HepG2 (cell line): ENCODE data around the gene FHIT.

ENCODE experiments used
- AKAP8 ChIP-seq: sonication (generic); formaldehyde crosslinking; IDR thresholded peaks from 2 replicates; pipeline ENCODE4 v1.5.1; 2020; ENCODE audit warnings: mild to moderate bottlenecking, missing genetic modification reagents
- ARNTL ChIP-seq: sonication (generic); formaldehyde crosslinking; IDR thresholded peaks from 2 replicates; pipeline ENCODE4 v1.4.0; 2020; ENCODE audit warnings: mild to moderate bottlenecking, missing genetic modification reagents
- BHLHE40 ChIP-seq: IDR thresholded peaks from 2 replicates; pipeline ENCODE4 v1.6.1; 2011; ENCODE audit warnings: low read length, improper control_type of control experiment
- CBX2 ChIP-seq, 2 experiments: fragments of 200-600 bp in 1 of 2; sonication (generic); formaldehyde crosslinking in 1 of 2; IDR thresholded peaks; 2 replicates each; pipeline versions ENCODE4 v1.7.0 to v1.8.1; 2018 to 2022; ENCODE audit warnings: low read depth in 2 of 2, low read length in 1 of 2, mild to moderate bottlenecking in 1 of 2, missing genetic modification reagents in 1 of 2
- RAD51 ChIP-seq: fragments of 450-650 bp; IDR thresholded peaks from 2 replicates; pipeline ENCODE4 v1.6.1; 2016; ENCODE audit warnings: borderline replicate concordance
- SMAD3 ChIP-seq: sonication (generic); formaldehyde crosslinking; IDR thresholded peaks from 2 replicates; pipeline ENCODE4 v1.4.0; 2020; ENCODE audit warnings: missing genetic modification reagents
- TF ChIP-seq, protein P1 (sequence below), 2 experiments: sonication (generic) in 1 of 2; formaldehyde crosslinking in 1 of 2; IDR thresholded peaks; 2 replicates each; pipeline versions ENCODE4 v1.4.0 to v1.6.1; 2016 to 2020; ENCODE audit warnings: borderline replicate concordance in 1 of 2, low read depth in 1 of 2, mild to moderate bottlenecking in 1 of 2, missing genetic modification reagents in 1 of 2

DNA sequence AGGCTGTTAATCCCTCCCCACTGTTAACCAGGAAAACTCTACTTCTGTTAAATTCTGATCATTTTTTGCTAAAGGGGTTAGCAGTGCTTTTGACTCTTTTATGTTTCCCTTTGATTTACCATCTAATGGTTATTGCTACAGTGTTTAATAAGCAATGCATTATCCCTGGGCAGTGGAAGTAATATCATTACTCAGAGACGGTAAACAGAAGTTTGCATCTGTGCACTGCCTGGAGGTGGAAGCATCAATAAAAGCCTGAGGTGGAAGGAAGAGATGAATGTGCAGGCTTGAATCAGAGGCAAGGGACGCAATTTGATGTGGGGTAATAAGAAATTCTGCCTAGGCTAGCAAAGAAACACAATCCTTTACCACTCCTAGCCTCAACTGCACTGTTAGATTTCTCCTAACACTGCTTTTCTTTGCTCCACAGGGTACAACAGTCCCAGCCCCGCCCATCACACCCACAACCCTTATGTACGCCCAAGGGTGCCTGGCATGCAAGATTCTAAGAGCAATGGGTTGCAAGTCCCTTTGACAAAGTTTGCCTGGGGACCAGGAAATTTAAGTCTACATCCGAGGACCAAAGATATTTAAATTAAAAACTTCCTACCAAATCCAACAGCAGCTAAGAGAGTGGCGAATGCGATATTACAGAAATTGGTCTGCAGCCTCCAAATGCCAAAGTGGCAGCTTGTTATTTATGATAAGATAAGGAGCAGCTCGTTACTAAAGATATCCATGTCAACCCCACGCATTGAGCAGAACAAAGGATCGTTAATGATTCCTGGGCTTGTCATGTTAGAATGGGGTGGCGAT, 261.4 kb downstream of the FHIT start:
- TF ChIP-seq CBX2 (IDR thresholded peaks at IDR 0.05; ENCODE audit: low read depth, low read length) (no peak), CBX2 (CRISPR knock-in tag; IDR thresholded peaks at IDR 0.05; ENCODE audit: low read depth) (no peak), SMAD3 (no peak), BHLHE40 (no peak), RAD51 (no peak), ARNTL (CRISPR knock-in tag) (no peak), AKAP8 (CRISPR knock-in tag) (no peak)
- TF ChIP-seq, protein P1, sequence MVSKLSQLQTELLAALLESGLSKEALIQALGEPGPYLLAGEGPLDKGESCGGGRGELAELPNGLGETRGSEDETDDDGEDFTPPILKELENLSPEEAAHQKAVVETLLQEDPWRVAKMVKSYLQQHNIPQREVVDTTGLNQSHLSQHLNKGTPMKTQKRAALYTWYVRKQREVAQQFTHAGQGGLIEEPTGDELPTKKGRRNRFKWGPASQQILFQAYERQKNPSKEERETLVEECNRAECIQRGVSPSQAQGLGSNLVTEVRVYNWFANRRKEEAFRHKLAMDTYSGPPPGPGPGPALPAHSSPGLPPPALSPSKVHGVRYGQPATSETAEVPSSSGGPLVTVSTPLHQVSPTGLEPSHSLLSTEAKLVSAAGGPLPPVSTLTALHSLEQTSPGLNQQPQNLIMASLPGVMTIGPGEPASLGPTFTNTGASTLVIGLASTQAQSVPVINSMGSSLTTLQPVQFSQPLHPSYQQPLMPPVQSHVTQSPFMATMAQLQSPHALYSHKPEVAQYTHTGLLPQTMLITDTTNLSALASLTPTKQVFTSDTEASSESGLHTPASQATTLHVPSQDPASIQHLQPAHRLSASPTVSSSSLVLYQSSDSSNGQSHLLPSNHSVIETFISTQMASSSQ (IDR thresholded peaks at IDR 0.05; ENCODE audit: low read depth): no peak
- TF ChIP-seq, protein P1 (CRISPR knock-in tag; IDR thresholded peaks at IDR 0.05; ENCODE audit: borderline replicate concordance): no peak
